Left ventricle myocardium inferior (tissue), 1 donor: Measurements from ENCODE around the gene NRL. TPM values are rescaled to one million over a fixed set of nuclear protein-coding genes. Genes with fewer than 3 reads are reported as not detected.

Experiments
- DNase-seq: peaks from one replicate; pipeline ENCODE4 v3.0.0-alpha.2; 2020
- H3K27ac ChIP-seq: fragments of 200-600 bp; replicated peaks from 2 replicates; pipeline ENCODE4 v1.8.0; 2021
- H3K27me3 ChIP-seq: fragments of 200-600 bp; 2 replicates; pipeline ENCODE4 v1.8.0; 2021; ENCODE audit warnings: low read depth
- H3K36me3 ChIP-seq: fragments of 200-600 bp; 2 replicates; pipeline ENCODE4 v1.8.0; 2021
- H3K4me1 ChIP-seq: fragments of 200-600 bp; 2 replicates; pipeline ENCODE4 v1.8.0; 2021
- H3K4me3 ChIP-seq: fragments of 200-600 bp; 2 replicates; pipeline ENCODE4 v1.8.0; 2021; ENCODE audit warnings: mild to moderate bottlenecking, moderate library complexity
- H3K9me3 ChIP-seq: fragments of 200-600 bp; replicated peaks from 2 replicates; pipeline ENCODE4 v1.8.0; 2021
- intact Hi-C: fragments of 100-400 bp; cut with micrococcal nuclease; formaldehyde crosslinking; loops from one replicate; pipeline ENCODE4 v1.11.0; 2022
- total RNA-seq: library from RNA; stranded (reverse); fragmentation: NEBNext Ultra II Directional; extraction: Animal tissue kit (Norgen Biotek cat#: 25700); gene quantifications from one replicate; pipeline ENCODE4 v1.2.1, GENCODE V29; 2021
- TF ChIP-seq, protein P1 (sequence below): fragments of 200-600 bp; IDR thresholded peaks from 2 replicates; pipeline ENCODE4 v1.8.0; 2021; ENCODE audit warnings: antibody characterized with exemption, mild to moderate bottlenecking, borderline replicate concordance
- donor health status: DM: no; HTN: yes; CAD: no; lungs with severe emphysema.

NRL gene
- total RNA-seq, 1 donor from 2014 or later = 1.5 TPM

GRCh38 chr14:24056800-24057184 is 58.0 kb downstream of the NRL start:
- intact Hi-C loops = no loop called here
- Histone ChIP-seq H3K4me1 (peaks cover 11% of the 10 kb centered on the region), H3K36me3 (no peaks in the 10 kb centered on the region), H3K27me3 (peaks cover 21% of the 10 kb centered on the region), H3K9me3 (no peaks in the 10 kb centered on the region), H3K27ac (no peak overlapping the region), H3K4me3 (no peak overlapping the region)
- TF ChIP-seq, protein P1, sequence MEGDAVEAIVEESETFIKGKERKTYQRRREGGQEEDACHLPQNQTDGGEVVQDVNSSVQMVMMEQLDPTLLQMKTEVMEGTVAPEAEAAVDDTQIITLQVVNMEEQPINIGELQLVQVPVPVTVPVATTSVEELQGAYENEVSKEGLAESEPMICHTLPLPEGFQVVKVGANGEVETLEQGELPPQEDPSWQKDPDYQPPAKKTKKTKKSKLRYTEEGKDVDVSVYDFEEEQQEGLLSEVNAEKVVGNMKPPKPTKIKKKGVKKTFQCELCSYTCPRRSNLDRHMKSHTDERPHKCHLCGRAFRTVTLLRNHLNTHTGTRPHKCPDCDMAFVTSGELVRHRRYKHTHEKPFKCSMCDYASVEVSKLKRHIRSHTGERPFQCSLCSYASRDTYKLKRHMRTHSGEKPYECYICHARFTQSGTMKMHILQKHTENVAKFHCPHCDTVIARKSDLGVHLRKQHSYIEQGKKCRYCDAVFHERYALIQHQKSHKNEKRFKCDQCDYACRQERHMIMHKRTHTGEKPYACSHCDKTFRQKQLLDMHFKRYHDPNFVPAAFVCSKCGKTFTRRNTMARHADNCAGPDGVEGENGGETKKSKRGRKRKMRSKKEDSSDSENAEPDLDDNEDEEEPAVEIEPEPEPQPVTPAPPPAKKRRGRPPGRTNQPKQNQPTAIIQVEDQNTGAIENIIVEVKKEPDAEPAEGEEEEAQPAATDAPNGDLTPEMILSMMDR = no peak
- no peak for DNase-seq

DNA sequence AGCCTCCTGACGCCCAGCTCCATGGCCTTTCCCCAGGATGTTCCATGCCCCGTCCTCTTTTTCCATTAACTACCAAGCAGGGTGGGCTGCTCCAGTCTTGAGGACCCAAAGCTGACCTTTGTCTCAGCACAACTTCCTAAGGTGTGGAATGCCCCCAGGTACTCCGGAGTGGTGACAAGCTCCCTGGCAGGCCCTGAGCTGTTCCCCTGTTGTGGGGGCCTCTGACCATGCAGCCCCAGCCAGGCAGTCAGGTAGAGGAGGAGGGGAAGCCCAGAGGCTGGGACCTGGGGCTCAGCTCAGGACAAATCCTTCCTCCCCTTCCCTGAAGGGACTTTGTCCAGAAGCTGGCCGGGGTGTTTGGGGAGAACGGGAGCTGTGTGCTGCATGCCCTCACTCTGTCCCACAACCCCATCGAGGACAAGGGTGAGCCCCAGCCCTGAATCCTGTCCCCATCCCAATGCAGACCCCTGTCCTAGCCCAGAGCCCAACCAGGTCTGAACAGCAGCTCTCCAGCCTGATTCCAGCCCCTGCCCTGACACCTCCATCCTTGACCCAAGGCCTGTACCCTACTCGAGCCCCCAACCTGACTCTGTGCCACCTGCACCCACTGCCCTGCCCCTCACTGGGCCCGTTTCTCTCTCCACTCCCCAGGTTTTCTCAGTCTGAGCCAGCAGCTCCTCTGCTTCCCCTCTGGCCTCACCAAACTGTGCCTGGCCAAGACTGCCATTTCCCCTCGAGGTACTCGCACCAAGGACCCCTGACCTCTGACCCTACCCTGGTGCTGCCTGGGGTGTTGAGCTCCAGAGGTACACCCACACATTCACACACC is 58.6 kb downstream of the NRL start:
- no peak for DNase-seq
- Histone ChIP-seq H3K4me1 (peaks cover 17% of the 10 kb centered on the region), H3K9me3 (no peaks in the 10 kb centered on the region), H3K36me3 (no peaks in the 10 kb centered on the region), H3K27ac (no peak overlapping the region), H3K4me3 (no peak overlapping the region), H3K27me3 (peaks cover 21% of the 10 kb centered on the region)
- TF ChIP-seq, protein P1 = no peak
- intact Hi-C loops = no loop called here

GRCh38 chr14:24054646-24055045 is 60.1 kb downstream of the NRL start:
- intact Hi-C loops = no loop called here
- no peak overlapping the region for H3K4me3 ChIP-seq

GRCh38 chr14:24054324-24054641 is 60.5 kb downstream of the NRL start:
- TF ChIP-seq, protein P1 = no peak
- DNase-seq = no peak
- Histone ChIP-seq H3K27ac (no peak overlapping the region), H3K36me3 (no peaks in the 10 kb centered on the region), H3K27me3 (peaks cover 21% of the 10 kb centered on the region), H3K4me1 (peaks cover 18% of the 10 kb centered on the region), H3K9me3 (no peaks in the 10 kb centered on the region), H3K4me3 (no peak overlapping the region)
- intact Hi-C loops = no loop called here

More at GRCh38 chr14:24054646-24055045, 60.1 kb downstream of the NRL start:
- no peak for DNase-seq
- Histone ChIP-seq H3K9me3 (no peaks in the 10 kb centered on the region), H3K36me3 (no peaks in the 10 kb centered on the region), H3K4me1 (peaks cover 18% of the 10 kb centered on the region), H3K27me3 (peaks cover 21% of the 10 kb centered on the region), H3K27ac (no peak overlapping the region)
- TF ChIP-seq, protein P1 = no peak

DNA sequence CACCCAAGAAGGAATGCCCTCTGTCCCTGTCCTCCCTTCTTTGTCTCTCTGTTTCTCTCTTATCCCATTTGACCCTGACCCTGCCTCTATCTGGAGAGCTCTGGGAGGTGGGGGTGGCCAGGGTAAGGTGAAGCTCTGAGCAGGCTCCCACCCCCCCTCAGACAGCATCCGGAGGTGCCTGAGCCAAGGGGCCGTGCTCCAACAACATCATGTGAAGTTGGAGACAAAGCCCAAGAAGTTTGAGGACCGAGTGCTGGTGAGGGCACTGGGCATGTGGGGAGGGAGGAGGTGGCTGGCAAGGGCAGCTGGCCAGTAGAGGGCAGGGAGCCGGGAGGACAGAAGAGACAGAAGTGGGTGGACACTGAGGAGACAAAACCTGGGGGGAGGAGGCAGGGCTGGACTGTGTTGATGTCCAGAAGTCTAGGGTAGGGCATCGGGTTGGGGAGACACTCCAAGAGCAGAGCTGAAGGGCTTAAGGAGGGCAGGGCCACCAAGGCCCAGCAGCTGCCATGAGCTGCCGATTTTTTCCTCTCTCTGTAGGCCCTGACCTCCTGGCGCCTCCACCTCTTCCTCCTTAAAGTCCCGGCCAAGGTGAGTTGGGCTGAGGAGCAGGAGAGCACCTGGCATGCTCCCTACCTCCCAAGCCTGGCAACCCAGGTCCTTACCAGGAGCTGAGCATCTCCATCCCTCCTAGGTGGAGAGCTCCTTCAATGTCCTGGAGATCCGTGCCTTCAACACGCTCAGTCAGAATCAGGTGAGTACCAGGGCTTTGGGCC is 61.0 kb downstream of the NRL start:
- Histone ChIP-seq H3K36me3 (no peaks in the 10 kb centered on the region), H3K4me3 (no peak overlapping the region), H3K9me3 (no peaks in the 10 kb centered on the region), H3K27me3 (peaks cover 21% of the 10 kb centered on the region), H3K4me1 (peaks cover 18% of the 10 kb centered on the region), H3K27ac (no peak overlapping the region)
- TF ChIP-seq, protein P1 = no peak
- intact Hi-C loops = no loop called here
- no peak for DNase-seq
